GM21825 (cell line): ENCODE measurements around the gene LEAP2.
"Not testable (repeated sequence)": the region's sequence is repeated elsewhere in the genome, so short reads cannot be mapped to it uniquely, and the experiment has no call there.

Source experiments
- ATAC-seq: cut with Tn5 transposase; IDR thresholded peaks from one replicate; pipeline ENCODE4 v1.9.1; 2021; ENCODE audit warnings: mild to moderate bottlenecking, moderate library complexity; ENCODE audit not compliant: unreplicated experiment

The LEAP2 gene

DNA sequence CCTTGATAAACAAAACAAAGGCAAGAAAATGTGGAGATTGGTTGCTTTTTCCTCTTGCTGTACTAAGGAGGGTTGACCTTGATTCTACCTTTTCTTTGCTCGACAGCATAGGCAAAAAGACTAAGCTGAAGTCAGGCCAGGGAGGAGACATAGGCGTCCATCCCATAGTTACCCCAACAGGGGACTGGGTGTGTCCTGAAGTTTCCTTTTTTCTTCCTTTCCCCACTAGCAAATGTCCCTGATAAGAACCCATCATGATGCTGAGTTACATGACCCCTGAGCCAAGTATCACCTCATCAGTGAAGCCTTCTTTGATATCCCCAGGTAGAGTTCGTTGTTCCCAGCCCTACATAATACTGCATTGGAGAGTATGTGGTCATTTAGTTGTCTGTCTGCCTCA, 33.2 kb upstream of the LEAP2 start:
- no peak for ATAC-seq

DNA sequence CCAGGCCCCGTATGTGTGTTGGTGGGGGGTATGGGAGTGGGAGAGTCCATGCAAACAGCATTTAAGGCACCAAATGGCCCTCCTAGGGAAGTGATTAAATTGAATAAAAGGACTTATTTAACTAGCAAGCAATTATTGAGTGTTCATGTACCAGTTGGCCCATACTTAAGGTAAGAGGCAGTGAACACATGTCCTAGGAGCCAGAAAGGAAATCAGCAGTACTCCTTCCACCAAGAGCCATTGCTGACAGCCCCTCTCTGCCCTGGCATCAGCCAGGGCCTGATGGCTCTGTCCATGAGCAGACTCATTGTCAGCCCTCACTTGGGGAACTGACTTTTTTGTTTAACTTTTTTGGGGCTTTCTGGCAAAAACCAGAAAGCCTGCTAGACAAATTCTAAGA, 32.6 kb upstream of the LEAP2 start:
- ATAC-seq, result no peak

DNA sequence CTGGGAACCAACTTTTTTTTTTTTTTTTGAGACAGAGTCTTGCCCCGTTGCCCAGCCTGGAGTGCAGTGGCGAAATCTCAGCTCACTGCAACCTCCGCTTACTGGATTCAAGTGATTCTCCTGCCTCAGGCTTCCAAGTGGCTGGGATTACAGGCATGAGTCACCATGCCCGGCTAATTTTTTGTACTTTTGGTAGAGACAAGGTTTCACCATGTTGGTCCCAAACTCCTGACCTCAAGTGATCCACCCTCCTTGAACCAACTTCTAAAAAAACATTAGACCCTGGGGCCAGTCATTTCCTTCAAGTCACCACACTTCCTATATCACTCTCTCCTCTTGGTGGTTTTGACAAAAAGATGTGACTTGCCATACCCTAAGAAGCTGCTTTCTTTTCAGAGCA, 32.2 kb upstream of the LEAP2 start:
- ATAC-seq, result no peak

DNA sequence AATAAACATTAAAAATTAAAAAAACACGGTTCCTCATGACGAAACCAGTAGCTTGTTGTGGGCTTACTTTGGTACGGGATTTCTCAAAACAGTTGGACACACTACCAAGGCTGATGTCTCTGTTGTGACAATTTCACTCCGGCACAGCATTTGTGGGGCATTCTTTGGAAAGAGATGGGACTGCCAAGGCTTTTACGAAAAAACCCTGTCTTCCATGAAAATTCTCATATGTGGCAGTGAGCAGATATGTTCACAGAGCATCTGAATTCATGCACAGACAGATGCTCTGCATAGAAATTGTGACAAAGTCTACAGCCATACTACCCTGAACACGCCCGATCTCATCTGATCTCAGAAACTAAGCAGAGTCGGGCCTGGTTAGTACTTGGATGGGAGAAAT, 25.2 kb upstream of the LEAP2 start:
- ATAC-seq, result no peak

DNA sequence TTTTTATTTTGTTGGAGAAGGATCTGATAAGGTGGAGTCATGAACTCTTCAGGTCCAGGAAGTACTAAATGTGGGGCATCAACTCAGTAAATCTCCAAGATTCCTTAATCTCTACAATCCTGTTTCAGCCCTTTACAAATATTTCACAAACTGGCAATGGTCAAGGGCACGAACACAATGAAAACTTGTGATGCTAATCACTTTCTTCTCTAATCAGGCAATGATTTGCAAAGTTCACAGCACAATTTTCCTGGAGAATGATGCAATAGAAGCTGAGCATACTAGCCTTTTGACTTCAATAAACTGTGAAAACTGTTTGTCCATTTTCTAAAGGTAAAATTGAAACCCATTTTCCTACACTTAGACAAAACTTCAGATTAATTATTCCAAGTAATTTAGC, 24.1 kb upstream of the LEAP2 start:
- ATAC-seq, result no peak

DNA sequence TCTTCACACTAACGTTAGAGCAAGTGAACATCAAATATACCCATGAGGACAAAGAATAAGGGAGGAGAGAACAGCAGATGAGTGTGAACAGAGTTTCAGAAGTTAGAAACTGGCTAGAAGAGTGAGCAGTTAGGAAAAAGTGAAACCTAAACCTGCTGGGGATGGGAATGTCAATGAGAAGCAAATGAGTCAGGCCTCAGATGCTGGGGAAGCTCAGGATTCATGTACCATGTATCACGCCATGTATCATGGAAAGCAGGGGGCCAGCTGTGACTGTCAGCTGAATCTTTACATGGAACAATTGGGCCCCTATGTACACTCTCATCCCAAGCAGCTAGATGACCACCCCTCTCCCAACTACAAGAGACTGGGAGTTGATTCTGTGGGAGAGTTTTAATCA, 23.4 kb upstream of the LEAP2 start:
- no peak for ATAC-seq

DNA sequence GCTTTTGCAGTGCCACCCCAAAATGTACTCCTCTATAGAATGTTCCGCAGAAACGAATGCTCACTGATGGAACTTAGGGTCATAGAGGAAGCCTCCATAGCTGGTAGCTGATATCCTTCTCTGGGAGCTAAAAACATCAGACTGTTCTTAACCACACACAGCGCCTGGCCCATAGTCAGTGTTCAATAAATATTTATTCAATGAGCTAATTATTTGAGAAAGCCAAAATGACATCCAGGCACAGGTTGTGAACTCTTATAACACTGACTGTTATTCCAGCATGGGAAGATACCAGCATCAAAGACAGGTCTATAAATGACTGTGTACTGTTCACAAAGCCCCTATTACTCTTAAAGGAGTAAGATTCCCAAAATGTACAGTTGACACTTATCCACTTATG, 20.1 kb upstream of the LEAP2 start:
- ATAC-seq, result no peak

DNA sequence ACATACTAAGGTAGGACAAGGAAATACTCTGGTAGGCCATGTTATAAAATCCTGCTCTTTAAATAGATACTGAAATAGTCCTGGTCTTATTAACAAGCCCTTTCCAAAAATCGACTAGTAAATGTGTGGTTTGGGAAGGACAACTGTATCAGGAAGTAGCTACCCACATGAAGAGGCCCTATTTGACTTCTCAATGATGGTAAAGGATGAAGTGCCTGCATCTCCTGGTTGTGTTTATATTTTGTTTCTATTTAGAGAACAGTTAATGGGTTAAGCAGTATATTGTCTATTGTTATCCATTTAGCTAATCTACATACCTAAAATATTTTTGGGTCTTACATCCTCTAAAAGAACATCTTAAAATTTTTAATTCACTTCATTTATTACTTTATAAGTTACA, 19.7 kb upstream of the LEAP2 start:
- ATAC-seq, result no peak

DNA sequence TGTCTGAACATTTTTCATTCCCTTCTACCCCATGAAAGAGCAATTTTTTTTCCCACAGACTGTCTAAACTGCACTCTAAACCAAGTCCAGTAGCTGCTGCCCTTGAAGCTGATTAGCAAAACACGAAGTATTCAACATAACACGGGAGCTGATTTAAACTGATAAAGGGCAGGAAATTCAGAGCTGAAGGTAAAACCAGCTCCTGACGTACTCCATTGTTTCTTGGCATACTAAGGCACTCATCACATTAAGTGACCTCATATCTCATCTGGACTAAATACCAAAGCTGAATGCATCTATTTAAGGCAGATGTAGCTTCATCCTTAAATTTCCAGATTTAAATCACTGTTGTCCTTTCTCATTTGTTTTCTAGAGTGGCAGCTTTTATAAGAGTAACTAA, 19.2 kb upstream of the LEAP2 start:
- ATAC-seq, result no peak

DNA sequence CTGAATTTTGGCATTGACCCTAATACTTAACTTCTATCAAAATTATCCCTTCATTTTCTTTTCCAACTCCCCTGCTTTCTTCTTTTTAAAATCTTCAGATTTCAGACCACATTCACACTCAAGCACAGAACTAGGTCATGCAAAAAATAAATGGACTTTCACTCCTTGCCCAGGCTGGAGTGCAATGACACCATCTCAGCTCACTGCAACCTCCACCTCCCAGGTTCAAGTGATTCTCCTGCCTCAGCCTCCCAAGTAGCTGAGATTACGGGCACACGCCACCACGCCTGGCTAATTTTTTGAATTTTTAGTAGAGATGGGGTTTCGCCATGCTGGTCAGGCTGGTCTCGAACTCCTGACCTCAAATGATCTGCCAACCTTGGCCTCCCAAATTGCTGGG, 18.5 kb upstream of the LEAP2 start:
- ATAC-seq, result not testable (repeated sequence)

DNA sequence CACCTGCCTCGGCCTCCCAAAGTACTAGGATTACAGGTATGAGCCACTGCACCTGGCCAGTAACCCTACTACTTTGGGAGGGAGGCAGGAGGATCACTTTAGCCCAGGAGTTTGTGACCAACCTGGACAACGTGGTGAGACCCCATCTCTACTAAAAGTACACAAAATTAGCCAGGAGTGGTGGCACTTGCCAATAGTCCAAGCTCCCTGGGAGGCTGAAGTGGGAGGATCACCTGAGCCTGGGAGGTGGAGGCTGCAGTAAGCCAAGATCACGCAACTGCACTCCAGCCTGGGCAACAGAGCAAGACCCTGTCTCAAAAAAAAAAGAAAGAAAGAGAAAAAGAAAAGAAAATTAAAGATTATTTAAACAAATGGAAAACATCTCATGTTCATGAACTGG, 17.5 kb upstream of the LEAP2 start:
- no peak for ATAC-seq

DNA sequence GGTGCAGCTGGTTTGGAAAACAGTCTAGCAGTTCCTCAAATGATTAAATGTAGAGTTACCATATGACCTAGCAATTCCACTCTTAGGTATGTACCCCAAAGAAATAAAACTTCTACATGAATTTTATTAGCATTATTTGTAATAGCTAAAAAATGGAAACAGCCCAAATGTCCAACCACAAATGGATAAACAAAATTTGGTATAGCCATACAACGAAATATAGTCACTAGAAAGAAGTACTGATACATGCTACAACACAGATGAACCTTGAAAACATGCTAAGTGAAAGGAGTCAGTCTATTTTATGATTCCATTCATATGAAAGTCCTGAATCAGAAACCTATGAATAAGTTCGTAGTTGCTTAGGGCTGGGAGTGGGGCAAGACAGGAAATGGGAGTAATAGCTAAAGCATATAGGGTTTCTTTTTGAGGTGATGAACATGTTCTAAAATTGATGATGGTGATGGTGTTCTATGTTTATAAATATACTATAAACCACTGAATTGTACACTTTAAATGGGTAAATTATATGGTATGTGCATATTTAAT, 13.5 kb upstream of the LEAP2 start:
- no peak for ATAC-seq

DNA sequence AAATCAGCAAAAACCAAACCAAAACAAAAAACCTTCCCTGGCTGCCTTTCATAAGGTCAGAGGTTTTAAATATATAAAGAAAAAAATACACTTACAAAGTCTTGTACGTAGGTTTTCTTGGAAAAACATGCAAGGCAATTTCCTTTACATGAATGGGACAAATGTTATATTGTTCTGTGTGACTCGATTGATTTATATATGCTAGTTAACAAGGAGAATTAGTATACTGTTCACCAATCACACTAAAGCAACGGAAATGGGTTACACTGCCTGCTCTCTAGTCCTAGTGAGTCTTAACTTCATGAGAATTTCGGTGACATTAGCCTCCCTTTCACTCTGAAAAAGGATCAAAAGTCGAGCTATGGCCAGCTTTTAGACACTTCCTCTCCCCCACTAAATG, 12.7 kb upstream of the LEAP2 start:
- ATAC-seq, result no peak

DNA sequence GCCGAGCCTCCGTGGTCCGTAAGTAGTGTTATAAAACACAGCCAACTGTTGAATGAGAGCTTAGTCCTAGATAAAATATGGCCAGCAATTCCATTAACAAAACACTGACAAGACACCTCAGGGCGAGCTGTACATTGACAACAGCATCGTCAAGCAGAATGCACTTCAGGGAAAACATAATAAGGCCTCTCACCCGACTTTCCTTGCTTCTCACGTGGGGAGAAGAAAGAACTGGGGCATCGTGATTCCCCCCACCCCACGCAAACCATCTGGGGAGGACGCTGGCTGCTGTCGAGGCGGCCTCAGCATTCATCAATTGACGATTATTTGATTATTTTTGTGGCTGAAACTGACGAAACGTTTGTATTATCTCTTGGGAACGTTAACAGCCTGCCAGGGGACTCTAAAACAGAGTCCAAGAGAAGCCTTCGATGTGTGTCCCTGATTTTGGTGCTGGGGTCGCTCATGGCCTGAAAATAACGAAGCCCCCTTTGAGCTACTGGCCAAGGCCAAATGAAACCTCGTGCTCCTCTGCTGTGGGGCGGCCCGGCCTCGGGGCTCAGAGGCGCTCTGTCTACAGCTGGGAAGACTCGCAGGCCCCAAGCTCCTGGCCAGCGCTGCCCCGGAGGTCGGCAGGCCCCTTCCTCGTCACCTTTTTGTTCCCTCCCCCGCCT, 7.7 kb upstream of the LEAP2 start:
- peak; percentile 19 for ATAC-seq

DNA sequence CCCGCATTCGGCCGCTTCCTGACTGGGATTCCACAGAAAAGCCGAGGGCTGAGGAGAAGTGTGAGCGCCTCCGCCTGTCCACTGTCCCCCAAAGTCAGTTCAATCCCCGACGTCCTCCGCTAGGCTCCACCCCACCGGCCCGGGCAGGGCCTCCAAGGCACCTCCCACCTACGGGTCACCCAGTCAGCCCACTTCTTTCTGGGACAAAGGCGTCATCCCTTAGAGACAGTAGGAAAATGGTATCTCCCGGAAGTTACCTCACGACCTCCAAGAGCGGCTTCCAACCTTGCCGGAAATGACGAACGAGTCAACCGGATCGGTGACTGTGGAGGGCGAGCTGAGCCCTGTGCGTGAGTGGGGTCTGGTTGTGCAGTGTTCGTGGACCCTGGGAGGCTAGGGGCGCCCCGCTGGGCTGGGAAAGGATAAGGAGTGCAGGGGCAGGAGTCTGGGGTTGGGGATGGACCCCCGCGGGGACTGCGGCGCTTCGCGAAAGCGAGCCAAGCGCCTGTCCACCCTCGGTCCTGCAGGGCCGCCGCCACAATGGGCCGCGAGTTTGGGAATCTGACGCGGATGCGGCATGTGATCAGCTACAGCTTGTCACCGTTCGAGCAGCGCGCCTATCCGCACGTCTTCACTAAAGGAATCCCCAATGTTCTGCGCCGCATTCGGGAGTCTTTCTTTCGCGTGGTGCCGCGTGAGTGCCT, 7.0 kb upstream of the LEAP2 start, which contains the start of the genes GDF9 and UQCRQ:
GDF9 (minus strand) TSS at position 128 of the 704 bp plus-strand sequence. CDS start 1,936 bp downstream, outside the sequence.
UQCRQ (plus strand) TSS at position 301 of the 704 bp plus-strand sequence; CDS start at position 541, 240 bp downstream.
- peak; percentile 97 for ATAC-seq

DNA sequence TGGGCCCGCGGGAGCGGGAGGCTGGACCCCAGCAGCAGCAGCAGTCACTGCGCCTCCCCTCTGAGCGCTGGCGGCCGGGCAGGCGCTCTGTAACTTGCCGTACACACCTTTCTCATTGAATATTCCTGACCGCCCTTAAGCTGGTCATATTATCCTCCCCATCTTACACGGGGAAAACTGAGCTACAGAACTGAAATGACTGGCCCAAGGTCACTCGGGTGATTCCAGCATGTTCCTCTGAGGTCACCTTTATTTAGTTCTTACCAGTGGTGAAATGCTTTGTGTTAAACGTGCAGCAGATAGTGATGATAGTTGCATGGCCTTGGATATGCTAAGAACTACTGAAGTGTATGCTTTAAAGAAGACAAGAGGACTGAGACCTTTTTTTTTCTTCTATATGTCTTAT, 6.4 kb upstream of the LEAP2 start:
- ATAC-seq, result peak; percentile 15

DNA sequence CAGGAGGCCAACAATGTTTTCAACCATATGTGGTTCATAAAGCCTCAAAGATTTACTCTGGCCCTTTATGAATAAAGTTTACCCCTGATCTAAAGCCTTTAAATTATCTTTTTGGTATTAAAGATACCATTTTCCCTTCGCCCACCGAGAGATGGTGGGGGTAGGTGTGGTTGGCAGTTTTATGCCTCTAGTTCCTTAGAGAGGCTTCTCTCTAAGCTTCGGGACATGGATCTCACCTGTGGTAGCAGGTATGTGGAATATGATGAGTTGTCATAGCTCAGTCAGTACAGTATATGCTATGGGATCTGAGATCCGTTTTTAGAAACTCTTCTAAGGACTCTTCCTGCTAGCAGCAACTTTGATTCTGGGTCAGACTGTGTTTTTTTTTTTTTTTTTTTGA, 4.7 kb upstream of the LEAP2 start:
- ATAC-seq, result no peak

DNA sequence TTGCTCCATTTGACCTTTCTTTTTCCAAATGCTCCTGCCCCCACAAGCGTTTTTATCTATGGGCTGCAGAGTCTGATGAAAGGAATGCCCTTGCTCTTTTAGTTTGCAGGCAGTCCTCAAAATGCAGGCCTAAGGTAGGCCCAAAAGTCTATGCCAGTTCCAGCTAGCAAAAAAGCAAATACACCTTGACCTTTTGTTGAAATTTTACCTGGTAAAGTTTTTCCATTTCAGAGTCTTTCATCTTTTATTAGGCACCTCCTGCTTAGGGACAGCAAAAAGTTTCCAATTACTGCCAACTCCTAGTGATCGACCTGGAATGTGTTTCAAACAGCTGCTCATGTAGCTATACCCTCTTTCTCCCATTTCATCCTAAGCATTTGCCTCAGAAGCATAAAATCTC, 2.7 kb upstream of the LEAP2 start:
- ATAC-seq, result no peak

DNA sequence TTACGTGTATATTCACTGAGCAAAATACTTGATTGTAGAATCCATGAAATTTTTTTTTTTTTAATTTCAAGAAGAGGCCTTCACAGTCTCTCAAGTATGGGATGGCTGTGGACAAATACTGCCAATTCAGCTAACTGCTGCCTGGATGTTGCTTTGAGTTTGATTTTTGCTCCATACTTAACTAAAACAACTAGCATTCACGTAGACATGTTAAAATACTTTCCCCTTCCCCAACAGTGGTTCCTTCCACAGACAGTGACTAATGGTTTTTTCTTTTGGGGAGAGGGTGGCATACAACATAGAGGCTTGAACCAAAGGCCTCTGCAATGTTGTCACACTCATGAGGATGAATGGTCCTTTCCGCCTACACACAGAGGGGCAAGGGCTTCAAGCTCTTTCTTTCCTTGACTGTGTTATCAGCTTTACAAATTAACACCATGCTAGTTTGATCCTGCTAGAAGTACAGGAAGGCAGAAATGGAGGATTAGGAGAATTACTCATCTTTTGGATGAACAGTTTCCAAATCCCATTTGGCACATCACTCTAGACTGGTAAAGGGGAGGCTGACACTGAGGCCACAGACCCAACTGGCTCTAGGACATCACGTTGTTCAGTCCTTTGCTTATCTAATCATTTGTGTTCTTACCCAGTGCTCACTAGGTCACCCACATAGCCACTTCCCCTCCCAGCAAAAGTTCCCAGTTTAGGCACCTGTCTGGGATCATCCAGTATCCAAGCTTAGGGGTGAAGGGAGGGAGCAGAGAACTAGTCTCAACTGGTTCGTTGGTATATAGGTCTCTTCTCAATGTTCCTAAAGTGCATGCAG, 1.8 kb upstream of the LEAP2 start:
- ATAC-seq, result no peak

DNA sequence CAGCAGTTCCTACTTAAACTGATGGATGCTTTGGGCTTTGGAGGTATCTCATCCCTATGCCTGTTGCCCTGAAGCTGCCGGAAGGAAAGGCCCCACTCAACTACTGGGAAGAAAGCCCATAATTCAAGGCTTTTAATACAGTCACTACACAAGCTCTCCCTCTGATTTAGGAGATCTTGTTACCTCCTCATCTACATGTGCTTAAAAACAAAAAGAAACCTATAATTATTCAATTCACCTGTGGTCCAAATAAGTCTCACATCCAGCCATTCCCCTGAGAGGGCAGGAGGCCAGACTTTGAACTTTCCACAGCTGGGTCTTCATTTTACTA, 715 bp upstream of the LEAP2 start:
- ATAC-seq, result no peak

DNA sequence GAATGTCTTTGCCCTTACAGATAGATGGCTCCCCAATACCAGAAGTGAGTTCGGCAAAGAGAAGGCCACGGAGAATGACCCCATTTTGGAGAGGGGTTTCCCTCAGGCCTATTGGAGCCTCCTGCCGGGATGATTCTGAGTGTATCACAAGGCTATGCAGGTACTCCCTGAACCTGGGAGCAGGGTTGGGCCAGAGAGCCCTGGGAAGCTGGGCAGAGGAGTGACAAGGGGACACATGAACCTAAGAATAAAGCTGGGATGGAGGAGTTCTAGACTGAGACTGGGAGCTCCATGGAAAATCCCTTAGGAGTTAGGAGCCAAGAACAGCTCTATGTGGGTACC, 433 bp downstream of the LEAP2 start:
- ATAC-seq, result no peak
